Smooth muscle cell (in vitro differentiated cells): ENCODE measurements around the gene MRGPRF. TPM values are rescaled to one million over a fixed set of nuclear protein-coding genes. Genes with fewer than 3 reads are reported as not detected.

ENCODE experiments used
- DNase-seq: peaks from one replicate; lab custom pipeline; 2025; ENCODE audit not compliant: unreplicated experiment; lab: John Stamatoyannopoulos, UW
- H2AFZ ChIP-seq: fragments of 200-600 bp; sonication (generic); 2 replicates; pipeline ENCODE4 v1.6.0; 2016; ENCODE audit warnings: antibody characterized with exemption, low read depth, mild to moderate bottlenecking
- H3F3A ChIP-seq: fragments of 200-600 bp; sonication (generic); 2 replicates; pipeline ENCODE4 v1.6.0; 2017; ENCODE audit warnings: antibody characterized with exemption, low read depth
- H3K27ac ChIP-seq: fragments of 200-600 bp; sonication (generic); 2 replicates; pipeline ENCODE4 v1.5.1; 2016; ENCODE audit warnings: low read depth, mild to moderate bottlenecking
- H3K27me3 ChIP-seq: fragments of 200-600 bp; sonication (generic); 2 replicates; pipeline ENCODE4 v1.6.1; 2016; ENCODE audit warnings: low read depth, mild to moderate bottlenecking
- H3K36me3 ChIP-seq: fragments of 200-600 bp; sonication (generic); 2 replicates; pipeline ENCODE4 v1.5.1; 2016; ENCODE audit warnings: low read depth
- H3K4me1 ChIP-seq: fragments of 200-600 bp; sonication (generic); 2 replicates; pipeline ENCODE4 v1.5.1; 2016; ENCODE audit warnings: low read depth
- H3K4me2 ChIP-seq: fragments of 200-600 bp; sonication (generic); 2 replicates; pipeline ENCODE4 v1.6.0; 2016; ENCODE audit warnings: mild to moderate bottlenecking
- H3K4me3 ChIP-seq: fragments of 200-600 bp; sonication (generic); 2 replicates; pipeline ENCODE4 v1.5.1; 2016; ENCODE audit warnings: mild to moderate bottlenecking
- H3K79me2 ChIP-seq: fragments of 200-600 bp; sonication (generic); 2 replicates; pipeline ENCODE4 v1.6.0; 2016; ENCODE audit warnings: low read depth, mild to moderate bottlenecking
- H3K9ac ChIP-seq: fragments of 200-600 bp; sonication (generic); 2 replicates; pipeline ENCODE4 v1.6.0; 2016; ENCODE audit warnings: low read depth
- H3K9me3 ChIP-seq: fragments of 200-600 bp; sonication (generic); replicated peaks from 2 replicates; pipeline ENCODE4 v1.5.1; 2016; ENCODE audit warnings: low read depth
- H4K20me1 ChIP-seq: fragments of 200-600 bp; sonication (generic); 2 replicates; pipeline ENCODE4 v1.6.0; 2016; ENCODE audit warnings: low read depth
- WGBS: methylation state at CpG from one replicate; pipeline ENCODE4 v1.1.7; 2016; ENCODE audit warnings: low lambda C conversion rate; 5-methylcytosine and 5-hydroxymethylcytosine counted together
- polyA plus RNA-seq: library from polyadenylated mRNA; unstranded; fragments of >200 nt; fragmentation: Nextera tagmentation; extraction: Ambion mirVana; gene quantifications from 2 replicates; pipeline ENCODE4 v1.2.1, GENCODE V29; 2016
- total RNA-seq: library from RNA; depleted of rRNA; stranded (reverse); fragments of >200 nt; gene quantifications from 2 replicates; pipeline ENCODE4 v1.2.3, GENCODE V29; 2014
- TF ChIP-seq, protein P1 (sequence below): fragments of 200-600 bp; sonication (generic); IDR thresholded peaks from 2 replicates; pipeline ENCODE4 v1.5.1; 2017; ENCODE audit warnings: borderline replicate concordance, mild to moderate bottlenecking, antibody characterized with exemption; ENCODE audit not compliant: insufficient read depth, poor library complexity, severe bottlenecking

Gene MRGPRF
- total and polyA plus RNA-seq, 2 experiments from 2014 or later: 6.7 to 17.2 TPM

DNA sequence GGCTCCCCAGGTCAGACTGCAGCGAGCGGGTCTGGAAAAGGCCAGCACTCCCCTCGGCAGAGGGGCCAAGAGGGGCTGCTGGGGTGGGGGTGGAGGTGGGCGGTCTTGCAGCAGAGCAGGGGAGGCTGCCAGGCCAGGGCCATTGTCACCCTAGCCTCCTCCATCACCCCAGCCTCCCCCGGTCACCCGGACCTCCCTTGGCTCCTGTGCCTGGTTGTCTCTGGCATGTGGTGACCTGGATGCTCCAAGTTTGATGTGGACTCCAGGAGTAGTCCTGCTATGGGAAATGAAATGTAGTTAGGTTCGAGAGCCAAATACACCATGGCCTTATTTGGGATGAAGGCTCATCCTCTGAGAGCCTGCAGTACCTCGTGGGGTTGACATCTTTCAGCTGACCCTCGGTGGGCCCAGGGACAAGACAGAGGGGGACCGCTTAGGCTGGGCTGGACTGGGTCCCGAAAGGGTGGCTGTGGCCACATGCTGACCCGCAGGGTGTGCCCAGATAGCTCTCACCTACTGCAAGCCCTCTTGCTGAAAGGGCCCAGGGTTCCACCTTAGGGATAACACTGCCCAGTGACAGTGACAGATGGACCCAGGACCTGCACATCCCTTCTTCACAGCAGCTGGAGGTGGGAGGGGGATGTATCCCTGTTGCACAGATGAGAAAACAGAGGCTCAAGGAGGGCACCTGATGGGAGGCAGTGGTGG lies 56.3 kb downstream of the MRGPRF start:
- Histone ChIP-seq H3K36me3 (no peaks in the 10 kb centered on the region), H3K9ac (no peak overlapping the region), H4K20me1 (no peaks in the 10 kb centered on the region), H3K27ac (no peak overlapping the region), H3K79me2 (no peaks in the 10 kb centered on the region), H3K9me3 (no peaks in the 10 kb centered on the region), H3K4me3 (no peak overlapping the region), H3K27me3 (no peaks in the 10 kb centered on the region), H3K4me2 (no peak overlapping the region), H2AFZ (no peak overlapping the region), H3K4me1 (no peaks in the 10 kb centered on the region), H3F3A (no peaks in the 10 kb centered on the region)
- no peak for DNase-seq
- WGBS: 95% methylated on average over 12 of the region's 12 CpGs
- TF ChIP-seq, protein P1, sequence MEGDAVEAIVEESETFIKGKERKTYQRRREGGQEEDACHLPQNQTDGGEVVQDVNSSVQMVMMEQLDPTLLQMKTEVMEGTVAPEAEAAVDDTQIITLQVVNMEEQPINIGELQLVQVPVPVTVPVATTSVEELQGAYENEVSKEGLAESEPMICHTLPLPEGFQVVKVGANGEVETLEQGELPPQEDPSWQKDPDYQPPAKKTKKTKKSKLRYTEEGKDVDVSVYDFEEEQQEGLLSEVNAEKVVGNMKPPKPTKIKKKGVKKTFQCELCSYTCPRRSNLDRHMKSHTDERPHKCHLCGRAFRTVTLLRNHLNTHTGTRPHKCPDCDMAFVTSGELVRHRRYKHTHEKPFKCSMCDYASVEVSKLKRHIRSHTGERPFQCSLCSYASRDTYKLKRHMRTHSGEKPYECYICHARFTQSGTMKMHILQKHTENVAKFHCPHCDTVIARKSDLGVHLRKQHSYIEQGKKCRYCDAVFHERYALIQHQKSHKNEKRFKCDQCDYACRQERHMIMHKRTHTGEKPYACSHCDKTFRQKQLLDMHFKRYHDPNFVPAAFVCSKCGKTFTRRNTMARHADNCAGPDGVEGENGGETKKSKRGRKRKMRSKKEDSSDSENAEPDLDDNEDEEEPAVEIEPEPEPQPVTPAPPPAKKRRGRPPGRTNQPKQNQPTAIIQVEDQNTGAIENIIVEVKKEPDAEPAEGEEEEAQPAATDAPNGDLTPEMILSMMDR: no peak

DNA sequence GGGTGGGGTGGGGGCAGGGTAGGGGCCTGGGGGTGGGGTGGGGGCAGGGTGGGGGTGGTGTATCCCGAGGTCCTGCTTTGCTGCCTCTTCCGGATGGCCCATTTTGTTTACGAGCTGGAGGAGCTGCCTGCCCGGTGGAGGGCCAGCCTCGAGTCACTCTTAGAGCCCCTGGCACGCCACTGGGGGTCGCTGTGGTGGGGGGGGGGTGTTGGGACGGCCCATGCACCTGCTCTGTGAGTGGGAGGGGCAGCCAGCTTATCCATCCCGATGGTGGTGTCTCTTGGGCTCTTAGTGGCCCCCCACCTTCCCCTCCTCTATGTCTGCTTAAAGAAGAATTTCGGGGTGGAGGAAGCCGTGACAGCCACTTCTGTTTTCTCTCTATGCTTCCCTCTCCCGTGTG lies 56.9 kb downstream of the MRGPRF start:
- Histone ChIP-seq H3K4me2 (no peak overlapping the region), H3K9ac (no peak overlapping the region), H3K9me3 (no peaks in the 10 kb centered on the region), H3K36me3 (no peaks in the 10 kb centered on the region), H3K4me1 (no peaks in the 10 kb centered on the region), H3K27ac (no peak overlapping the region), H4K20me1 (no peaks in the 10 kb centered on the region), H2AFZ (no peak overlapping the region), H3F3A (no peaks in the 10 kb centered on the region), H3K4me3 (no peak overlapping the region), H3K79me2 (no peaks in the 10 kb centered on the region), H3K27me3 (no peaks in the 10 kb centered on the region)
- DNase-seq: no peak
- 43% methylated on average over 7 of the region's 12 CpGs for WGBS
- TF ChIP-seq, protein P1: peak; percentile 23

- Histone ChIP-seq H2AFZ (no peak overlapping the region), H3K27ac (no peak overlapping the region), H3K9me3 (no peaks in the 10 kb centered on the region), H3K36me3 (no peaks in the 10 kb centered on the region), H3K9ac (no peak overlapping the region), H3F3A (no peaks in the 10 kb centered on the region), H3K4me3 (no peak overlapping the region), H3K79me2 (no peaks in the 10 kb centered on the region), H4K20me1 (no peaks in the 10 kb centered on the region), H3K4me1 (no peaks in the 10 kb centered on the region), H3K27me3 (no peaks in the 10 kb centered on the region), H3K4me2 (no peak overlapping the region)
- TF ChIP-seq, protein P1: no peak
- WGBS: 80% methylated on average over 4 of the region's 5 CpGs
- DNase-seq: no peak
Measured at GRCh38 chr11:68955607-68955958, 57.5 kb downstream of the MRGPRF start.
